Measurements from ENCODE around the gene CDC42EP4. TPM values are rescaled to one million over a fixed set of nuclear protein-coding genes. Genes with fewer than 3 reads are reported as not detected.

The CDC42EP4 gene
- total and polyA plus RNA-seq, 2 experiments from 2014 or later = 62.4 to 82.7 TPM

DNA sequence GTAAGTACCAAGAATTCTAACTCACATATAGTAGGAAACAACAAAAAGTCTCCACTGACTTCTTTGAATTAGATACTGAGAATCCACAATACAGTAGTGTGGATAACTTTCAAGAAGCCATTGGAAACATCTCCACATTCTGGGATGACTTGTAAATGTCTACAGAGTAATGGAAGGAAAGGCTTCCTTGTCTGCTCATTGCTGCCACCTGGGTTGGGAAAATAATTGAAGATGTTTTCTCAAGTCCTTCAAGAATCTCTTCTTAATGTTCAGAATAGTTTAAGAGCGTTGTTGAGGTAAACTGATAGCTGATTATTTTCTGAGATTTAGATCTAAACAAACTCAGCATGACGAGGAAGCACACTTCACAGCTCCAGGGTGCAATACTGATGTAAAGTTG, 64.1 kb downstream of the CDC42EP4 start:
- Histone ChIP-seq H3K36me3 (replicated peaks; ENCODE audit: insufficient read depth, low read depth) (no peaks in the 10 kb centered on the region), H3K4me2 (no peak overlapping the region), H3K9me3 (ENCODE audit: low read depth) (no peaks in the 10 kb centered on the region), H2AFZ (no peak overlapping the region), H3K4me1 (ENCODE audit: insufficient read depth) (no peaks in the 10 kb centered on the region), H3K4me3 (no peak overlapping the region), H3K79me2 (no peaks in the 10 kb centered on the region), H3K27me3 (no peaks in the 10 kb centered on the region), H3K9me2 (replicated peaks; ENCODE audit: insufficient read depth) (no peaks in the 10 kb centered on the region), H4K20me1 (ENCODE audit: insufficient read depth, poor library complexity, severe bottlenecking) (no peaks in the 10 kb centered on the region), H3K27ac (no peak overlapping the region)
- DNase-seq (ENCODE audit: low spot score) = no peak
- TF ChIP-seq, protein P1, sequence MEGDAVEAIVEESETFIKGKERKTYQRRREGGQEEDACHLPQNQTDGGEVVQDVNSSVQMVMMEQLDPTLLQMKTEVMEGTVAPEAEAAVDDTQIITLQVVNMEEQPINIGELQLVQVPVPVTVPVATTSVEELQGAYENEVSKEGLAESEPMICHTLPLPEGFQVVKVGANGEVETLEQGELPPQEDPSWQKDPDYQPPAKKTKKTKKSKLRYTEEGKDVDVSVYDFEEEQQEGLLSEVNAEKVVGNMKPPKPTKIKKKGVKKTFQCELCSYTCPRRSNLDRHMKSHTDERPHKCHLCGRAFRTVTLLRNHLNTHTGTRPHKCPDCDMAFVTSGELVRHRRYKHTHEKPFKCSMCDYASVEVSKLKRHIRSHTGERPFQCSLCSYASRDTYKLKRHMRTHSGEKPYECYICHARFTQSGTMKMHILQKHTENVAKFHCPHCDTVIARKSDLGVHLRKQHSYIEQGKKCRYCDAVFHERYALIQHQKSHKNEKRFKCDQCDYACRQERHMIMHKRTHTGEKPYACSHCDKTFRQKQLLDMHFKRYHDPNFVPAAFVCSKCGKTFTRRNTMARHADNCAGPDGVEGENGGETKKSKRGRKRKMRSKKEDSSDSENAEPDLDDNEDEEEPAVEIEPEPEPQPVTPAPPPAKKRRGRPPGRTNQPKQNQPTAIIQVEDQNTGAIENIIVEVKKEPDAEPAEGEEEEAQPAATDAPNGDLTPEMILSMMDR (IDR thresholded peaks at IDR 0.05; ENCODE audit: poor library complexity) = peak; percentile 33
- TF ChIP-seq EZH2 (IDR thresholded peaks at IDR 0.05; ENCODE audit: borderline replicate concordance) (no peak), EZH2phosphoT487 (IDR thresholded peaks at IDR 0.05; ENCODE audit: low read depth, severe bottlenecking, unreplicated experiment) (no peak)
- 90% methylated on average over 2 of the region's 2 CpGs for WGBS (ENCODE audit: low lambda C conversion rate, missing lambda C conversion rate)

- no peak for TF ChIP-seq EZH2phosphoT487 (IDR thresholded peaks at IDR 0.05; ENCODE audit: low read depth, severe bottlenecking, unreplicated experiment)
- TF ChIP-seq, protein P1 (IDR thresholded peaks at IDR 0.05; ENCODE audit: poor library complexity) = no peak
- TF ChIP-seq EZH2 (IDR thresholded peaks at IDR 0.05; ENCODE audit: borderline replicate concordance) = no peak
- DNase-seq (ENCODE audit: low spot score) = no peak
Measured at GRCh38 chr17:73240561-73240960, 71.2 kb downstream of the CDC42EP4 start.

DNA sequence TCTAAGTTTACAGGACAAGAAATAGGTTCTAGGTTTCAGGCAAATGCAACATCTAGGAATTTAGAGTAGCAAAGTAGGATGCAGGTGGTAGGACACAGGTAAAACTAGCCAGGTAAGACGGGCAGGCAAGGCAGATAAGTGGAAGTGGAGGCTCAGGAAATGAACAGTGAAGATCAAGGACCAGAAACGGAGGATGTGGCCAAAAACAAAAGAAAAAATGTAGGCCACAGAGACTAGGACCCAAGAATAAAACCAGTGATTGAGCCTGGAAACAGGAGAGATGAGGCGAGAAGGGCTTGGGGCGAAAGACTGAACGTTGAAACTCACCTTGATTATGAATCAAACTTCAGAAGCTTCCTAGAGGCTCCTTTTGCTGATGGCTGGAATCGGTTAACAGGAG, 74.1 kb downstream of the CDC42EP4 start:
- Histone ChIP-seq H3K4me1 (ENCODE audit: insufficient read depth) (peaks cover 7% of the 10 kb centered on the region), H4K20me1 (ENCODE audit: insufficient read depth, poor library complexity, severe bottlenecking) (no peaks in the 10 kb centered on the region), H3K27me3 (no peaks in the 10 kb centered on the region), H3K4me3 (no peak overlapping the region), H2AFZ (no peak overlapping the region), H3K9me2 (replicated peaks; ENCODE audit: insufficient read depth) (no peaks in the 10 kb centered on the region), H3K9me3 (ENCODE audit: low read depth) (no peaks in the 10 kb centered on the region), H3K79me2 (peaks cover 56% of the 10 kb centered on the region), H3K4me2 (no peak overlapping the region), H3K27ac (no peak overlapping the region), H3K36me3 (replicated peaks; ENCODE audit: insufficient read depth, low read depth) (no peaks in the 10 kb centered on the region)
- no peak for TF ChIP-seq EZH2phosphoT487 (IDR thresholded peaks at IDR 0.05; ENCODE audit: low read depth, severe bottlenecking, unreplicated experiment)
- TF ChIP-seq, protein P1 (IDR thresholded peaks at IDR 0.05; ENCODE audit: poor library complexity) = no peak
- no peak for TF ChIP-seq EZH2 (IDR thresholded peaks at IDR 0.05; ENCODE audit: borderline replicate concordance)
- DNase-seq (ENCODE audit: low spot score) = no peak
- 87% methylated on average over 6 of the region's 6 CpGs for WGBS (ENCODE audit: low lambda C conversion rate, missing lambda C conversion rate)

More at GRCh38 chr17:73240561-73240960, 71.2 kb downstream of the CDC42EP4 start:
- Histone ChIP-seq H3K79me2 (peaks cover 35% of the 10 kb centered on the region), H4K20me1 (ENCODE audit: insufficient read depth, poor library complexity, severe bottlenecking) (no peaks in the 10 kb centered on the region), H3K9me3 (ENCODE audit: low read depth) (no peaks in the 10 kb centered on the region), H3K4me2 (no peak overlapping the region), H3K36me3 (replicated peaks; ENCODE audit: insufficient read depth, low read depth) (no peaks in the 10 kb centered on the region), H2AFZ (no peak overlapping the region), H3K9me2 (replicated peaks; ENCODE audit: insufficient read depth) (no peaks in the 10 kb centered on the region), H3K4me3 (no peak overlapping the region), H3K4me1 (ENCODE audit: insufficient read depth) (no peaks in the 10 kb centered on the region), H3K27ac (no peak overlapping the region), H3K27me3 (no peaks in the 10 kb centered on the region)
- WGBS (ENCODE audit: low lambda C conversion rate, missing lambda C conversion rate) = 84% methylated on average over 2 of the region's 2 CpGs

DNA sequence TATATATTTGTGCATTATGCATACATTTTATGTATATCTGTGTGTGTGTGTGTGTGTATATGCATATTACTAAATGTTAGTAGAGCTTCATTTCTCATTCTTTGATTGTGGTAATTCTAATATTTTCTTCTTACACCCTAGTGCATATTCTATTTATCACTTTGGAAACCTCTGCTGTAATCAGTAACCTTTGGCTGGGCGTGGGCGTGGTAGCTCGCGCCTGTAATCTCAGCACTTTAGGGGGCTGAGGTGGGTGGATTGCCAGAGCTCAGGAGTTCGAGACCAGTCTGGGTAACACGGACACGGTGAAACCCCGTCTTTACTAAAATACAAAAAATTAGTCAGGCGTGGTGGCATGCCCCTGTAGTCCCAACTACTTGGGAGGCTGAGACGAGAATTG, 77.1 kb downstream of the CDC42EP4 start:
- no peak overlapping the region for H3K4me3 ChIP-seq
- TF ChIP-seq EZH2phosphoT487 (IDR thresholded peaks at IDR 0.05; ENCODE audit: low read depth, severe bottlenecking, unreplicated experiment) = no peak
- TF ChIP-seq, protein P1 (IDR thresholded peaks at IDR 0.05; ENCODE audit: poor library complexity) = no peak
- TF ChIP-seq EZH2 (IDR thresholded peaks at IDR 0.05; ENCODE audit: borderline replicate concordance) = no peak
- H4K20me1 ChIP-seq (ENCODE audit: insufficient read depth, poor library complexity, severe bottlenecking) = no peaks in the 10 kb centered on the region
- WGBS (ENCODE audit: low lambda C conversion rate, missing lambda C conversion rate) = 92% methylated on average over 10 of the region's 10 CpGs
- no peak overlapping the region for H3K4me2 ChIP-seq
- H3K27me3 ChIP-seq = no peaks in the 10 kb centered on the region
- no peaks in the 10 kb centered on the region for H3K9me3 ChIP-seq (ENCODE audit: low read depth)
- H3K4me1 ChIP-seq (ENCODE audit: insufficient read depth) = peaks cover 7% of the 10 kb centered on the region
- H3K79me2 ChIP-seq = peaks cover 76% of the 10 kb centered on the region
- no peak overlapping the region for H3K27ac ChIP-seq
- H3K36me3 ChIP-seq (replicated peaks; ENCODE audit: insufficient read depth, low read depth) = no peaks in the 10 kb centered on the region
- no peaks in the 10 kb centered on the region for H3K9me2 ChIP-seq (replicated peaks; ENCODE audit: insufficient read depth)
- DNase-seq (ENCODE audit: low spot score) = no peak
- H2AFZ ChIP-seq = no peak overlapping the region
